ENCODE data around the gene TEX52.

- TF ChIP-seq POLR2AphosphoS5 (IDR thresholded peaks at IDR 0.05; ENCODE audit: low read depth) = peak; percentile 16; the same call in 1 of the 2 replicates
- no peak for TF ChIP-seq EZH2phosphoT487 (IDR thresholded peaks at IDR 0.05; ENCODE audit: unreplicated experiment)
- TF ChIP-seq, protein P1, sequence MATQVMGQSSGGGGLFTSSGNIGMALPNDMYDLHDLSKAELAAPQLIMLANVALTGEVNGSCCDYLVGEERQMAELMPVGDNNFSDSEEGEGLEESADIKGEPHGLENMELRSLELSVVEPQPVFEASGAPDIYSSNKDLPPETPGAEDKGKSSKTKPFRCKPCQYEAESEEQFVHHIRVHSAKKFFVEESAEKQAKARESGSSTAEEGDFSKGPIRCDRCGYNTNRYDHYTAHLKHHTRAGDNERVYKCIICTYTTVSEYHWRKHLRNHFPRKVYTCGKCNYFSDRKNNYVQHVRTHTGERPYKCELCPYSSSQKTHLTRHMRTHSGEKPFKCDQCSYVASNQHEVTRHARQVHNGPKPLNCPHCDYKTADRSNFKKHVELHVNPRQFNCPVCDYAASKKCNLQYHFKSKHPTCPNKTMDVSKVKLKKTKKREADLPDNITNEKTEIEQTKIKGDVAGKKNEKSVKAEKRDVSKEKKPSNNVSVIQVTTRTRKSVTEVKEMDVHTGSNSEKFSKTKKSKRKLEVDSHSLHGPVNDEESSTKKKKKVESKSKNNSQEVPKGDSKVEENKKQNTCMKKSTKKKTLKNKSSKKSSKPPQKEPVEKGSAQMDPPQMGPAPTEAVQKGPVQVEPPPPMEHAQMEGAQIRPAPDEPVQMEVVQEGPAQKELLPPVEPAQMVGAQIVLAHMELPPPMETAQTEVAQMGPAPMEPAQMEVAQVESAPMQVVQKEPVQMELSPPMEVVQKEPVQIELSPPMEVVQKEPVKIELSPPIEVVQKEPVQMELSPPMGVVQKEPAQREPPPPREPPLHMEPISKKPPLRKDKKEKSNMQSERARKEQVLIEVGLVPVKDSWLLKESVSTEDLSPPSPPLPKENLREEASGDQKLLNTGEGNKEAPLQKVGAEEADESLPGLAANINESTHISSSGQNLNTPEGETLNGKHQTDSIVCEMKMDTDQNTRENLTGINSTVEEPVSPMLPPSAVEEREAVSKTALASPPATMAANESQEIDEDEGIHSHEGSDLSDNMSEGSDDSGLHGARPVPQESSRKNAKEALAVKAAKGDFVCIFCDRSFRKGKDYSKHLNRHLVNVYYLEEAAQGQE (IDR thresholded peaks at IDR 0.05; ENCODE audit: unreplicated experiment) = no peak
- 0 out of 4 replicates have a peak, but pooled peaks have one; percentile 9 to 11 for TF ChIP-seq CTCF (conservative IDR thresholded peaks at IDR 0.05; ENCODE audit: low read depth in 2 of 2)
- no peak for TF ChIP-seq EZH2 (IDR thresholded peaks at IDR 0.05; ENCODE audit: low read depth, unreplicated experiment)
Measured at GRCh38 chr12:2877953-2878732, 21.3 kb upstream of the TEX52 start.

Data from GM23338 (cell line).